ENCODE data around the gene EXOC2.

DNA sequence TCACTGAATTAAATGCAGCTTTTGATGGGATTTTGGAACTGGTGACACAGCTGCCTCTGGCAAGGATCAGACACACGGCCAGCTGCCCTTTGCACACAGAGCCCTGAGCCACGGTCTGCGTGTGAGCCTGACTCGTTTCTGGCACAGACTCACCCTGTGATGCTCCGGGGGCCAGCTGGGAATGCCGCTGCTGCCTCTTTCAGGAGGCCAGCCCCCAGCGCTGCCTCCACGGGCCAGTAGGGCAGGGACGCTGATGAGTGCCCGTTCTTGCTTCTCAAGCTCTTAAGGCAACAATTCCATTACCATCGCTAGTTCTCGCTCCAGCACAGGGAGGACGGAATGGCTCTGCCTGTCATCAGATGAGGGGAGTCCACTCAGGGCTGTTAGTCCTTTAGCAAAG, 239.8 kb downstream of the EXOC2 start:
- TF ChIP-seq, protein P1, sequence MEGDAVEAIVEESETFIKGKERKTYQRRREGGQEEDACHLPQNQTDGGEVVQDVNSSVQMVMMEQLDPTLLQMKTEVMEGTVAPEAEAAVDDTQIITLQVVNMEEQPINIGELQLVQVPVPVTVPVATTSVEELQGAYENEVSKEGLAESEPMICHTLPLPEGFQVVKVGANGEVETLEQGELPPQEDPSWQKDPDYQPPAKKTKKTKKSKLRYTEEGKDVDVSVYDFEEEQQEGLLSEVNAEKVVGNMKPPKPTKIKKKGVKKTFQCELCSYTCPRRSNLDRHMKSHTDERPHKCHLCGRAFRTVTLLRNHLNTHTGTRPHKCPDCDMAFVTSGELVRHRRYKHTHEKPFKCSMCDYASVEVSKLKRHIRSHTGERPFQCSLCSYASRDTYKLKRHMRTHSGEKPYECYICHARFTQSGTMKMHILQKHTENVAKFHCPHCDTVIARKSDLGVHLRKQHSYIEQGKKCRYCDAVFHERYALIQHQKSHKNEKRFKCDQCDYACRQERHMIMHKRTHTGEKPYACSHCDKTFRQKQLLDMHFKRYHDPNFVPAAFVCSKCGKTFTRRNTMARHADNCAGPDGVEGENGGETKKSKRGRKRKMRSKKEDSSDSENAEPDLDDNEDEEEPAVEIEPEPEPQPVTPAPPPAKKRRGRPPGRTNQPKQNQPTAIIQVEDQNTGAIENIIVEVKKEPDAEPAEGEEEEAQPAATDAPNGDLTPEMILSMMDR (IDR thresholded peaks at IDR 0.05 in 8 of 11, conservative IDR thresholded peaks at IDR 0.05 in 3 of 11): no peak
- TF ChIP-seq POLR2AphosphoS5 (IDR thresholded peaks at IDR 0.05) (no peak), POLR2A (IDR thresholded peaks at IDR 0.05) (no peak)

All from spleen (tissue), 7 donors.